H1 (cell line): ENCODE results near the gene TMEM107.

Source experiments
- CREB1 ChIP-seq: IDR thresholded peaks from 2 replicates; pipeline ENCODE4 v1.6.1; 2012; ENCODE audit warnings: inconsistent platforms
- SIN3A ChIP-seq, 2 experiments: IDR thresholded peaks in 1 of 2; conservative IDR thresholded peaks in 1 of 2; 2 replicates each; pipeline ENCODE4 v1.6.1; 2011 to 2012; ENCODE audit warnings: low read length in 2 of 2, improper control_type of control experiment in 1 of 2, low read depth in 1 of 2, mild to moderate bottlenecking in 1 of 2
- TCF12 ChIP-seq: IDR thresholded peaks from 2 replicates; pipeline ENCODE4 v1.6.1; 2011; ENCODE audit warnings: low read depth, mild to moderate bottlenecking, low read length
- TF ChIP-seq, protein P1 (sequence below), 3 experiments: IDR thresholded peaks; 1 replicate in 2 of 3; 2 replicates in 1 of 3; pipeline versions ENCODE4 v1.5.1 to v1.6.1; 2011; ENCODE audit warnings: low read length in 3 of 3, mild to moderate bottlenecking in 3 of 3, inconsistent platforms in 2 of 3, low read depth in 1 of 3, moderate library complexity in 1 of 3; ENCODE audit not compliant: insufficient read depth in 1 of 3; ENCODE audit errors: control extremely low read depth in 1 of 3

DNA sequence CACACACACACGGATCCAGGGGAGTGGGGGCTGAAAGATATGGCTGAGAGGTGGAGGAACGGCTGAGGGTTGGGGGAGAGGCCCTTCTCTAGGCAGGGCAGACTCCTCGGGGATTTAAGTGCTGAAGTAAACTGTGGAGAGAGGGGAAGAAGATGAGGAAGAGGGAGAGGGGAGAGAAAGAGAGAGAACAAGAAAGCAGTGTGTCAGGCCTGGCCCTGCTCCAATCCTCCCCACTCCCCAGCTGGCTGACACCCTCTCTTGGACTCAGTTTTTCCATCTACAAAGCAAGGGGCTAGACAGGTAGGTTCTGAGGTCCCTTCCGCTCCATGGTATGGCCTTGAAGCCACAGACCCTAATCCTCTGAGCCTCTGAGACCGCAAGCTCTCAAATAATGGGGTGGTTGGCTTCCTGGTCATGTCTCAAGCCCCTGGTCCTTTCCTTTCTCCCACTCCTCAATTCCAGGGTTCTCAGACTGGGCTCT, 15.4 kb downstream of the TMEM107 start:
- TF ChIP-seq TCF12 (no peak), CREB1 (no peak), SIN3A (conservative IDR thresholded peaks at IDR 0.05 in 1 of 2, IDR thresholded peaks at IDR 0.05 in 1 of 2; ENCODE audit: low read depth in 1 of 2, low read length in 2 of 2) (no peak)
- TF ChIP-seq, protein P1, sequence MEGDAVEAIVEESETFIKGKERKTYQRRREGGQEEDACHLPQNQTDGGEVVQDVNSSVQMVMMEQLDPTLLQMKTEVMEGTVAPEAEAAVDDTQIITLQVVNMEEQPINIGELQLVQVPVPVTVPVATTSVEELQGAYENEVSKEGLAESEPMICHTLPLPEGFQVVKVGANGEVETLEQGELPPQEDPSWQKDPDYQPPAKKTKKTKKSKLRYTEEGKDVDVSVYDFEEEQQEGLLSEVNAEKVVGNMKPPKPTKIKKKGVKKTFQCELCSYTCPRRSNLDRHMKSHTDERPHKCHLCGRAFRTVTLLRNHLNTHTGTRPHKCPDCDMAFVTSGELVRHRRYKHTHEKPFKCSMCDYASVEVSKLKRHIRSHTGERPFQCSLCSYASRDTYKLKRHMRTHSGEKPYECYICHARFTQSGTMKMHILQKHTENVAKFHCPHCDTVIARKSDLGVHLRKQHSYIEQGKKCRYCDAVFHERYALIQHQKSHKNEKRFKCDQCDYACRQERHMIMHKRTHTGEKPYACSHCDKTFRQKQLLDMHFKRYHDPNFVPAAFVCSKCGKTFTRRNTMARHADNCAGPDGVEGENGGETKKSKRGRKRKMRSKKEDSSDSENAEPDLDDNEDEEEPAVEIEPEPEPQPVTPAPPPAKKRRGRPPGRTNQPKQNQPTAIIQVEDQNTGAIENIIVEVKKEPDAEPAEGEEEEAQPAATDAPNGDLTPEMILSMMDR (IDR thresholded peaks at IDR 0.05; ENCODE audit: control extremely low read depth in 1 of 3, insufficient read depth in 1 of 3, low read depth in 1 of 3, low read length in 3 of 3) = no peak
